K562 (cell line): ENCODE measurements around the gene CDCA5. TPM values are rescaled to one million over a fixed set of nuclear protein-coding genes. Genes with fewer than 3 reads are reported as not detected.

Experiments
- HDAC3 ChIP-seq: fragments of 450-650 bp; IDR thresholded peaks from 2 replicates; pipeline ENCODE4 v1.6.1; 2018; ENCODE audit warnings: borderline replicate concordance, mild to moderate bottlenecking, moderate library complexity; ENCODE audit not compliant: partially characterized antibody
- HDAC6 ChIP-seq: IDR thresholded peaks from 2 replicates; pipeline ENCODE4 v1.6.1; 2012; ENCODE audit warnings: low read depth, mild to moderate bottlenecking, control low read depth, inconsistent platforms, low read length, moderate library complexity
- SMAD4 ChIP-seq: fragments of 250-450 bp; sonication (Bioruptor Pico); conservative IDR thresholded peaks from 2 replicates; pipeline ENCODE4 v1.8.0; 2021; ENCODE audit warnings: inconsistent platforms, mild to moderate bottlenecking, moderate library complexity
- ZNF76 ChIP-seq: fragments of 250-450 bp; sonication (Bioruptor Pico); IDR thresholded peaks from 2 replicates; pipeline ENCODE4 v1.4.0; 2020; ENCODE audit warnings: mild to moderate bottlenecking, moderate library complexity, borderline replicate concordance
- polyA plus RNA-seq, 8 experiments: library from polyadenylated mRNA; depleted of rRNA in 4 of 8; stranded (reverse) in 5 of 8; unstranded in 3 of 8; fragments of >200 nt; fragmentation: Nextera tagmentation in 2 of 8; fragmentation: Illumina TruSeq in 1 of 8; extraction: Ambion mirVana in 2 of 8; extraction: Trizol in 1 of 8; gene quantifications; 2 replicates each; pipeline versions ENCODE4 v1.2.1 to v1.2.3, GENCODE V29; 2011 to 2014; ENCODE audit warnings: inconsistent platforms in 1 of 8, missing spikeins in 1 of 8
- total RNA-seq, 7 experiments: library from RNA; depleted of rRNA in 6 of 7; stranded (reverse); fragments of >200 nt in 6 of 7; fragmentation: Illumina TruSeq in 2 of 7; extraction: Trizol in 2 of 7; gene quantifications; 2 replicates each; pipeline versions ENCODE4 v1.2.1 to v1.2.3, GENCODE V29; 2011 to 2021; ENCODE audit warnings: low replicate concordance in 1 of 7
- TF ChIP-seq, protein P1 (sequence below): fragments of 450-650 bp; IDR thresholded peaks from 2 replicates; pipeline ENCODE4 v1.6.1; 2017; ENCODE audit warnings: antibody characterized with exemption, mild to moderate bottlenecking
- TF ChIP-seq, protein P2 (sequence below): IDR thresholded peaks from 2 replicates; pipeline ENCODE4 v1.6.1; 2011; ENCODE audit not compliant: insufficient read length; ENCODE audit errors: extremely low read depth

CDCA5 gene
- total and polyA plus RNA-seq, 9 of the 15 experiments (the other 6 are each of a cell fraction or from before 2014, with no cell fraction given): 18.9 to 94.3 (median 64.6) TPM

DNA sequence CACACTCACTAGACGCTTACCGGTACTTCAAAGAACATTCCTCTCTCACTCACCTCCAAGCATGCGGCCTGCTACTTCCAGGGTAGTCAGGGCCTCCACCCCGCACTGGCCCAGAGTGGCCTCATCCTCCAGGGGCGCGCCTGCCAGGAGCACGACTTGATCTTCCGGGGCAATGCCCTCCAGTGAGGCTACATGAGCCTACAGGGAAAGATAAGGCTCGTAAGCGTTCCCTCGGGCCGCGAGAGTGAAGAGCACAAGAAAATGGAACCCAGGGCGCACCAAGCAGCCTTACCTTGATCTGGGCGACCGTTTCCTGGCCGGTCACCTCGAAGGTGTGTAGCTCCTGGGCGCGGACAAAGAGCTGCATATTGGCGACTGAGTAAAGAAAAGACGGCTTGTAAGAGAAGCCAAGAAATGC lies 37.6 kb upstream of the CDCA5 start (continued):
- TF ChIP-seq, protein P1, sequence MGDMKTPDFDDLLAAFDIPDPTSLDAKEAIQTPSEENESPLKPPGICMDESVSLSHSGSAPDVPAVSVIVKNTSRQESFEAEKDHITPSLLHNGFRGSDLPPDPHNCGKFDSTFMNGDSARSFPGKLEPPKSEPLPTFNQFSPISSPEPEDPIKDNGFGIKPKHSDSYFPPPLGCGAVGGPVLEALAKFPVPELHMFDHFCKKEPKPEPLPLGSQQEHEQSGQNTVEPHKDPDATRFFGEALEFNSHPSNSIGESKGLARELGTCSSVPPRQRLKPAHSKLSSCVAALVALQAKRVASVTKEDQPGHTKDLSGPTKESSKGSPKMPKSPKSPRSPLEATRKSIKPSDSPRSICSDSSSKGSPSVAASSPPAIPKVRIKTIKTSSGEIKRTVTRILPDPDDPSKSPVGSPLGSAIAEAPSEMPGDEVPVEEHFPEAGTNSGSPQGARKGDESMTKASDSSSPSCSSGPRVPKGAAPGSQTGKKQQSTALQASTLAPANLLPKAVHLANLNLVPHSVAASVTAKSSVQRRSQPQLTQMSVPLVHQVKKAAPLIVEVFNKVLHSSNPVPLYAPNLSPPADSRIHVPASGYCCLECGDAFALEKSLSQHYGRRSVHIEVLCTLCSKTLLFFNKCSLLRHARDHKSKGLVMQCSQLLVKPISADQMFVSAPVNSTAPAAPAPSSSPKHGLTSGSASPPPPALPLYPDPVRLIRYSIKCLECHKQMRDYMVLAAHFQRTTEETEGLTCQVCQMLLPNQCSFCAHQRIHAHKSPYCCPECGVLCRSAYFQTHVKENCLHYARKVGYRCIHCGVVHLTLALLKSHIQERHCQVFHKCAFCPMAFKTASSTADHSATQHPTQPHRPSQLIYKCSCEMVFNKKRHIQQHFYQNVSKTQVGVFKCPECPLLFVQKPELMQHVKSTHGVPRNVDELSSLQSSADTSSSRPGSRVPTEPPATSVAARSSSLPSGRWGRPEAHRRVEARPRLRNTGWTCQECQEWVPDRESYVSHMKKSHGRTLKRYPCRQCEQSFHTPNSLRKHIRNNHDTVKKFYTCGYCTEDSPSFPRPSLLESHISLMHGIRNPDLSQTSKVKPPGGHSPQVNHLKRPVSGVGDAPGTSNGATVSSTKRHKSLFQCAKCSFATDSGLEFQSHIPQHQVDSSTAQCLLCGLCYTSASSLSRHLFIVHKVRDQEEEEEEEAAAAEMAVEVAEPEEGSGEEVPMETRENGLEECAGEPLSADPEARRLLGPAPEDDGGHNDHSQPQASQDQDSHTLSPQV: no peak
- TF ChIP-seq SMAD4 (CRISPR knock-in tag): peak; percentile 9; the same call in 1 of the 2 replicates
- TF ChIP-seq HDAC6: no peak
- TF ChIP-seq ZNF76 (CRISPR knock-in tag): no peak
- no peak for TF ChIP-seq HDAC3
- TF ChIP-seq, protein P2, sequence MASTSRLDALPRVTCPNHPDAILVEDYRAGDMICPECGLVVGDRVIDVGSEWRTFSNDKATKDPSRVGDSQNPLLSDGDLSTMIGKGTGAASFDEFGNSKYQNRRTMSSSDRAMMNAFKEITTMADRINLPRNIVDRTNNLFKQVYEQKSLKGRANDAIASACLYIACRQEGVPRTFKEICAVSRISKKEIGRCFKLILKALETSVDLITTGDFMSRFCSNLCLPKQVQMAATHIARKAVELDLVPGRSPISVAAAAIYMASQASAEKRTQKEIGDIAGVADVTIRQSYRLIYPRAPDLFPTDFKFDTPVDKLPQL: no peak
